ENCODE results near the gene C2orf69.

DNA sequence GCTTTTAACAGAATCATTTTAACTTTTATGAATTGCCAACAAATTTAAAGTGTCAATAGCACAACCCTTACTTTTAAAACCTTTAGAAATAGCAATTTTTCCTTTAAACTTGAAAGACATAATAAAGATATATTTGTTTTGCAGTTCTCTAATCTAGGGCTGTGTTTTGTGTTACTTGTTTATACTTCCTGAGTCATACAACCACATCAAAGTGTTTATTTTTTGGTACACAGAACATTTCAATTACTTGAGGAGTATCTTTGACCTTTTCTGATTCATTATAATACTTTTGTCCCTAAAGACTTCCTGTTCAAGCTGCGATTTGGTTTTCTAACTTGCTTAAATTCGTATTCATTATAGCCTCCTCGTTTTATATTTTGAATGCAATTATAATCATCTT, 22.4 kb downstream of the C2orf69 start:
- TF ChIP-seq, protein P1, sequence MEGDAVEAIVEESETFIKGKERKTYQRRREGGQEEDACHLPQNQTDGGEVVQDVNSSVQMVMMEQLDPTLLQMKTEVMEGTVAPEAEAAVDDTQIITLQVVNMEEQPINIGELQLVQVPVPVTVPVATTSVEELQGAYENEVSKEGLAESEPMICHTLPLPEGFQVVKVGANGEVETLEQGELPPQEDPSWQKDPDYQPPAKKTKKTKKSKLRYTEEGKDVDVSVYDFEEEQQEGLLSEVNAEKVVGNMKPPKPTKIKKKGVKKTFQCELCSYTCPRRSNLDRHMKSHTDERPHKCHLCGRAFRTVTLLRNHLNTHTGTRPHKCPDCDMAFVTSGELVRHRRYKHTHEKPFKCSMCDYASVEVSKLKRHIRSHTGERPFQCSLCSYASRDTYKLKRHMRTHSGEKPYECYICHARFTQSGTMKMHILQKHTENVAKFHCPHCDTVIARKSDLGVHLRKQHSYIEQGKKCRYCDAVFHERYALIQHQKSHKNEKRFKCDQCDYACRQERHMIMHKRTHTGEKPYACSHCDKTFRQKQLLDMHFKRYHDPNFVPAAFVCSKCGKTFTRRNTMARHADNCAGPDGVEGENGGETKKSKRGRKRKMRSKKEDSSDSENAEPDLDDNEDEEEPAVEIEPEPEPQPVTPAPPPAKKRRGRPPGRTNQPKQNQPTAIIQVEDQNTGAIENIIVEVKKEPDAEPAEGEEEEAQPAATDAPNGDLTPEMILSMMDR (conservative IDR thresholded peaks at IDR 0.05; ENCODE audit: low read depth in 2 of 2): no peak
- TF ChIP-seq EZH2phosphoT487 (IDR thresholded peaks at IDR 0.05; ENCODE audit: unreplicated experiment) (no peak), POLR2AphosphoS5 (IDR thresholded peaks at IDR 0.05; ENCODE audit: low read depth) (no peak), EZH2 (IDR thresholded peaks at IDR 0.05; ENCODE audit: low read depth, unreplicated experiment) (no peak)
- TF ChIP-seq, protein P2, sequence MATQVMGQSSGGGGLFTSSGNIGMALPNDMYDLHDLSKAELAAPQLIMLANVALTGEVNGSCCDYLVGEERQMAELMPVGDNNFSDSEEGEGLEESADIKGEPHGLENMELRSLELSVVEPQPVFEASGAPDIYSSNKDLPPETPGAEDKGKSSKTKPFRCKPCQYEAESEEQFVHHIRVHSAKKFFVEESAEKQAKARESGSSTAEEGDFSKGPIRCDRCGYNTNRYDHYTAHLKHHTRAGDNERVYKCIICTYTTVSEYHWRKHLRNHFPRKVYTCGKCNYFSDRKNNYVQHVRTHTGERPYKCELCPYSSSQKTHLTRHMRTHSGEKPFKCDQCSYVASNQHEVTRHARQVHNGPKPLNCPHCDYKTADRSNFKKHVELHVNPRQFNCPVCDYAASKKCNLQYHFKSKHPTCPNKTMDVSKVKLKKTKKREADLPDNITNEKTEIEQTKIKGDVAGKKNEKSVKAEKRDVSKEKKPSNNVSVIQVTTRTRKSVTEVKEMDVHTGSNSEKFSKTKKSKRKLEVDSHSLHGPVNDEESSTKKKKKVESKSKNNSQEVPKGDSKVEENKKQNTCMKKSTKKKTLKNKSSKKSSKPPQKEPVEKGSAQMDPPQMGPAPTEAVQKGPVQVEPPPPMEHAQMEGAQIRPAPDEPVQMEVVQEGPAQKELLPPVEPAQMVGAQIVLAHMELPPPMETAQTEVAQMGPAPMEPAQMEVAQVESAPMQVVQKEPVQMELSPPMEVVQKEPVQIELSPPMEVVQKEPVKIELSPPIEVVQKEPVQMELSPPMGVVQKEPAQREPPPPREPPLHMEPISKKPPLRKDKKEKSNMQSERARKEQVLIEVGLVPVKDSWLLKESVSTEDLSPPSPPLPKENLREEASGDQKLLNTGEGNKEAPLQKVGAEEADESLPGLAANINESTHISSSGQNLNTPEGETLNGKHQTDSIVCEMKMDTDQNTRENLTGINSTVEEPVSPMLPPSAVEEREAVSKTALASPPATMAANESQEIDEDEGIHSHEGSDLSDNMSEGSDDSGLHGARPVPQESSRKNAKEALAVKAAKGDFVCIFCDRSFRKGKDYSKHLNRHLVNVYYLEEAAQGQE (IDR thresholded peaks at IDR 0.05; ENCODE audit: unreplicated experiment): no peak

All from GM23338 (cell line).